GM18517 (cell line): Measurements from ENCODE around the gene SCGB3A2.
"Not testable (repeated sequence)": the region's sequence is repeated elsewhere in the genome, so short reads cannot be mapped to it uniquely, and the experiment has no call there.

Source experiments
- ATAC-seq: cut with Tn5 transposase; IDR thresholded peaks from one replicate; pipeline ENCODE4 v1.9.1; 2021; ENCODE audit warnings: mild to moderate bottlenecking, moderate library complexity; ENCODE audit not compliant: unreplicated experiment

Gene SCGB3A2

GRCh38 chr5:147860641-147861025, 17.9 kb upstream of the SCGB3A2 start:
- no peak for ATAC-seq

DNA sequence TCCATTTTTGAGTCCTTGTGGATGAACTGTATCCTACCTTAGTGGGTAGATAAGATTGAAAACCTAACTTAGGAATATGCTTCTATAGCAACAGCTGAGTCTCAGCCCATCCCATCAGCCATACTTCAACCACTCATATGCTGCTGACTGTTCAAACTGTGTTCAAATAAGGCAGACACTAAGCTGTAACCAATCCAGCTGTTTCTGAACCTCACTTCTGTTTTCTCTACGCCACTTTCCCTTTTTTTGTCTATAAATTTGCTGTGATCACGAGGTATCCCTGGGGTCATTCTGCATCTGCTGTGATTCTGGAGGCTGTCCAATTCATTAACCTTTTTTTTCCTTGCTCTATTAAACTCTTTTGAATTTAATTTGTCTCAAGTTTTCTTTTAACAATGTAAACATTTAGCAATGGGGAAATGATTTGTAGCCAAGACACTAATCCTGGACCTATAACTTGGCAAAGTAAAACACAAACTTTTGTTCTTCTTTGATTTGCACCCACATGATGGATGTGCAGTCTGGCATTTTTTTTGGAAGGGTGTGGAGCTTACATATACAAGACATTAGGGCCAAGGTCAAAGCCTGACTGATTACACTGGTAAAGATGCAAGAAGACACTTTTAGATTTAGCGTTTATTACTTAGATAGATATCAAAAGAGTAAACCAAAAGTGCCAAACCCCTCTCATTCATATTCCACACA, 14.9 kb upstream of the SCGB3A2 start:
- ATAC-seq: no peak

- ATAC-seq: no peak
Measured at GRCh38 chr5:147869112-147869511, 9.4 kb upstream of the SCGB3A2 start.

- not testable (repeated sequence) for ATAC-seq
Measured at GRCh38 chr5:147869892-147870291, 8.6 kb upstream of the SCGB3A2 start.

- ATAC-seq: not testable (repeated sequence)
Measured at GRCh38 chr5:147871980-147872549, 6.4 kb upstream of the SCGB3A2 start.

DNA sequence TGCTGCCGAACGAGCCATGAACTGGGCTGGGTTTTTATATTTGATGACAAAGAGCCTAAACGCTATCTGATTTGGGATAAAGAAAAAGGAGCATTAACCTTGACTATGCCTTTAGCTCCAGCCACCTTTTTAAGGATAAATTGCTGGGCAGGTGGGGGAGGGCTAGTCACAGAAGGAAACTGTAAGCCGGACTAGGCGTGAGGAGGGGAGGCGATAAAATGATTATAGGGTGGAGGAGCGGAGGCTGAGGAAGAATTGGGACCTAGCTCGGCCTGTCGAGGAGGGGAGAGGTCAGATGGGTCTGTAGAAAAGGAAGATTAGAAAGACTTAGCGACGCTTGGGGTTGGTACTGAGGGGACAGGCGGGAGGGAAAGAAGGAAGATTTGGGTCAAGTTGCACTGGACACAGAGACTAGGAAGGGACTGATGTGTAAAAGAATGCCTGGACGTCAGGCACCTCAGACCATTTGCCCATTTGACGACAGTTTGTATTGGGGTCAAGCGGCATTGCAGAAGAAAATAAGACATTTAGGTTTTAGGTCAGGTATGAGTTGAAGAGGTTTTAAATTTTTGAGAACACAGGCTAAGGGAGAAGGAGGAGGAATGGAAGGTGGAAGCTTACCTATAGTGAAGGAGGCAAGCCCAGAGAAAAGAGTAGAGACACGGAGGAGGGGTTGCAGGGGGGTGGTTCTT, 5.6 kb upstream of the SCGB3A2 start:
- ATAC-seq: not testable (repeated sequence)

GRCh38 chr5:147874118-147874875, 4.2 kb upstream of the SCGB3A2 start:
- ATAC-seq: not testable (repeated sequence)

- no peak for ATAC-seq
Measured at GRCh38 chr5:147874910-147875367, 3.6 kb upstream of the SCGB3A2 start.

DNA sequence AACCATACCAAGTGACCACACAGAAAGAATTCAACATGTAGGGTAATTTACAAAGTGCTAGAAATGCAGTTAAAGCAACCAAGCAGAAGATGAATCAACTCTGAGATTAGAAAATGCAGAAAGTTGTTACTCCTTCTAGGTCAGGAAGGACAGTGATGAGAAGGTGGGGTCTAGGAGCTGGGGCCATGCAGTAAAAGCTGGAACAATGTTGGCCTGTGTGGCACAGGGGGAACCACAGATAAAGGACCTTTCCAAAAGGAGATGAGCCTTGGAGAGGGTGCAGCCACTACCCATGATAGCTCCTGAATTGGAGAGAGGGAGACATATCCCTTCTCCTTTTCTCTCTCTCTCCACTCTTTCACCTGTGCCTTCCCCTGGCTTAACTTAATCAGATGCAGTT, 2.4 kb upstream of the SCGB3A2 start:
- no peak for ATAC-seq

DNA sequence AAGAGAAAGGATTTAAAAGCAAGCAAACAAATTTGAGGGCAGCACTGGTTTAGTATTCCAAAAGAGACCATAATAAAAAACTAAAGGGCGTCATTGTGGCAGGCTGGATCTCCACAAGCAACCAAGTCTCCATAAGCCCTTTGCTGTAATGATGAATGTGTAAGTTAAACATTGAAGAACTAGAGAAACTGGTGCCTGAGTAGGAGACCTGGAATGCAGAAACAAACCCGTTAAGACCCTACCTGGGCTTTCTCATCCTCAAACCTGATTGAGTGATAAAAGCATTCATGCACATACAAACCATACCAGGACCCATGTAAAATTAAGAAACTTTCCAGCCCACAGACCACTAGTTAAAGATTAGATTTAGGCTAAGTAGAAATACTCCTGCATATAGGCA, 1.9 kb upstream of the SCGB3A2 start:
- no peak for ATAC-seq

GRCh38 chr5:147879784-147880183, 1.3 kb downstream of the SCGB3A2 start:
- ATAC-seq: no peak

GRCh38 chr5:147880487-147880886, 2.0 kb downstream of the SCGB3A2 start:
- ATAC-seq: no peak

DNA sequence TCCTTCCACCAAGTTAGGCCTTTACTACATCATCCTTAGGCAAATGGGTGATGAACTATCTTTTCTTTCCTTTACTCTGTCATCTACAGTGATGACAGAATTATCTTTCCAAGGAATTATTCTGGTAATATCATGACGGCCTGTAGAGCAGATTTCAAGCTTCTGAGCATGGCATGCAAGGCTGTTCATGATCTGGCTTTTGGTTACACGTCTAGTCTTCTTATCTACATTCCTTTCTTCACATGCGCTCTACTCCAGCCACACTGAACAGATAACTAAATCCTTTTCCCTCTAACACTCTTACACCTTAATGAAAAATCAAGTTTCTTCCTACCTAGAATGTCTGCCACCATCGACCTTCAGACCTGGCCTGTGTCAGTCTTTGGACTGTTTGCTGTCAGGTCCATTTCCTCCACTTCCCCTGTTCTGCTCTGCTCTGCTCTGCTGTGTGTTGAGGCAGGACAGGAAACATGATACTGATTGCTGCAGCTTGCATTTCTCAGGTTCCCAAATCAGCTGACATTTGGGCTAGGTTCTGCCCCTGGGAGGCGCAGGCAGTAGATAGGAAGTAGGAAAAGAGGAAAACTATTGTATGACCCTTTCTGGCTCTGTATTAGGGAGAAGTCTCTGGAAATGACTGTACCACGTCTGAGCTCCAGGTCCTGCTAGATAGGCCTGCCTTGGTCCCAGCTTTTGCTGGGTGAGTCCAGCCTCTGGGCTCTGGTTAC, 4.2 kb downstream of the SCGB3A2 start:
- ATAC-seq: no peak

- no peak for ATAC-seq
Measured at GRCh38 chr5:147887026-147887627, 8.6 kb downstream of the SCGB3A2 start.

- no peak for ATAC-seq
Measured at GRCh38 chr5:147887930-147888329, 9.4 kb downstream of the SCGB3A2 start.

DNA sequence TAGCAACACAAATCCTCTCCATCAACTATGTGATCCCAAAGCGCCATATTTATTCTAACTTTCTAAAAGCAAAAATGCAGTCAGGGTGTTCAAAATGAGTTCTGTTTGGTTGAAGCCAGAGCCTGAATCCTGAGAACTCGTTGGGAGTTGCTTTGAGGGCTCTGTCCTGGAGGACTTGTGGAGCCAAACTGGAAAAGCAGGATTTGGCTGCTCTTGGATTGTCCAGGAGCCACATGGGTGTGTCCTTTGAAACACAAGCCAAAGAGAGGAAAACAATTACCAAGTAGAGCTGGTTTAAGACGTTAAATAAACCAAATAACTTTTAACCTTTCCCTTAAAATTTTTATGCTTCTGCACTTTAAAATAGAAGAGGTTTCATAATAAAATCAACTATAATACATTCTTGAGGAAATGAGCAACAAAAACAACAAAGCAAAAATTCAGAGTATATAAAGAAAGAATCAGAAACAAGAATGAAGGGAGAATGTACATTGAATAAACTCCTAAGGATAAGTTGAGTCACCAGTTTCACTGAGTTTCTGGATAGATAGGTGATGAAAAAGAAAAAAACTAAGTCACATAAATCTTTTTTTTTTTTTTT, 14.3 kb downstream of the SCGB3A2 start:
- no peak for ATAC-seq

DNA sequence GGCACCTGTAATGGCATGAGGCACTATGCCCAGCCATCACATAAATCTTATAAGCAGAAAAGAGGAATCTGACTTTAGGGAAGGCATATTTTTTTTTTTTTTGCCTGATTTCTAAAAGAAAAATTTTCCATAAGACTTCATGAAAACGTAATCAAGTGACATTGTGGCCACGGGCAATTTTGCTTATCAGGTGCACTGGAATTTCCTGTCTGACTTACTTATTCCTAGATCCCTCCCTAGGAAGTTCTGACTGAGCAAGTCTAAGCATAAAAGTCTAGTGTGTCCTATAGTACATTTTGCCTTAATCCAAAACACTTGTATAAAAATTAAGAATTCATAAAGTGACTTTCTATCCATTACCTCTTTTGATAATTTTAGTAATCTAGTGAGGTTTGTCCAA, 15.3 kb downstream of the SCGB3A2 start:
- ATAC-seq: no peak

- no peak for ATAC-seq
Measured at GRCh38 chr5:147895864-147896263, 17.4 kb downstream of the SCGB3A2 start.

- ATAC-seq: no peak
Measured at GRCh38 chr5:147898875-147899401, 20.4 kb downstream of the SCGB3A2 start.

- no peak for ATAC-seq
Measured at GRCh38 chr5:147901599-147902039, 23.1 kb downstream of the SCGB3A2 start.
